BE2C (cell line): ENCODE measurements around the gene RIN3.

ENCODE experiments used
- DNase-seq: peaks from one replicate; pipeline ENCODE4 v3.0.0-alpha.2; 2020
- H3K27me3 ChIP-seq: fragments of 250-450 bp; sonication (Bioruptor Pico); 2 replicates; pipeline ENCODE4 v1.5.1; 2020; ENCODE audit warnings: mild to moderate bottlenecking
- H3K36me3 ChIP-seq: fragments of 250-450 bp; sonication (Bioruptor Pico); 2 replicates; pipeline ENCODE4 v1.5.1; 2020; ENCODE audit warnings: mild to moderate bottlenecking
- H3K4me1 ChIP-seq: fragments of 250-450 bp; sonication (Bioruptor Pico); 2 replicates; pipeline ENCODE4 v1.5.1; 2020
- H3K4me3 ChIP-seq: 2 replicates; pipeline ENCODE4 v1.5.1; 2011; ENCODE audit warnings: low read depth, low read length
- H3K9me3 ChIP-seq: fragments of 250-450 bp; sonication (Bioruptor Pico); 2 replicates; pipeline ENCODE4 v1.5.1; 2020
- CTCF ChIP-seq: IDR thresholded peaks from 2 replicates; pipeline ENCODE4 v1.5.1; 2012; ENCODE audit warnings: mild to moderate bottlenecking, low read depth, low read length

RIN3 gene

GRCh38 chr14:92582706-92583452, 69.3 kb downstream of the RIN3 start:
- Histone ChIP-seq H3K4me3 (no peak overlapping the region), H3K9me3 (no peaks in the 10 kb centered on the region), H3K36me3 (no peaks in the 10 kb centered on the region), H3K27me3 (no peaks in the 10 kb centered on the region), H3K4me1 (no peaks in the 10 kb centered on the region)
- TF ChIP-seq CTCF = no peak
- no peak for DNase-seq

DNA sequence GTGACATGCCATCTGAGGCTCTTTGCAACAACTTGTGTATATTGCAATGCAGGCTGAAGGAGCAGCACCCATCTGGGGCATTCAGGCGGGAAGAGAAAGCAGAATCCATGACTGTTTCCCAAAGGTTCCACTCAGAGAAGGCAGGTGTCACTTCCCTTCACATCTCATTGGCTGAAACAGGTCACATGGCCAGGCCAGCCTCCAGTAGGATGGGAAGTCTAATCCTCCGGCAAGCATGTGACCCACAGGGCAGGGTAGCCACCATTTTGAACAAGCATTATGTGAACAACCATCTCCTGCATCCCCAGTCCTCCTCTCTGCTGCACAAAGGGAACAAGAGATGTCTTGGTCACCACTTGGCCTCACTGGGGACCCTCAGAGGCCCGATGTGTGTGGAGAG, 70.6 kb downstream of the RIN3 start:
- TF ChIP-seq CTCF = no peak
- Histone ChIP-seq H3K36me3 (no peaks in the 10 kb centered on the region), H3K4me1 (no peaks in the 10 kb centered on the region), H3K9me3 (no peaks in the 10 kb centered on the region), H3K4me3 (no peak overlapping the region), H3K27me3 (no peaks in the 10 kb centered on the region)
- no peak for DNase-seq

DNA sequence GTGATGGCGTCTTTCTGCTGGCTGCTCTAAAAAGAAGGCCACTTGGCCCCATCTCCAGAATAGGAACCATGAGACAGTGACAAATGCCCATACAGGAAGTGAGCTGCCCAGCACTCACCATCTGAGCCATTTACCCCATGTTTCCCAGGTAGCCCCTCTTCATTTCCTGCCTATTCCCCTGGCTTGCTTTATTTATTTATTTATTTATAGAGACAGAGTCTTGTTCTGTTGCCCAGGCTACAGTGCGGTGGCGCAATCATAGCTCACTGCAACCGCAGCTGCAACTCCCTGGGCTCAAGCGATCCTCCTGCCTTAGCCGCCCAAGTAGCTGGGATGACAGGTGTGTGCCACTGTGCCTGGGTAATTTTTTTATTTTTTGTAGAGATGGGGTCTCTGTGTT, 71.2 kb downstream of the RIN3 start:
- DNase-seq = no peak
- Histone ChIP-seq H3K36me3 (no peaks in the 10 kb centered on the region), H3K27me3 (no peaks in the 10 kb centered on the region), H3K4me3 (no peak overlapping the region), H3K9me3 (no peaks in the 10 kb centered on the region), H3K4me1 (no peaks in the 10 kb centered on the region)
- TF ChIP-seq CTCF = no peak

DNA sequence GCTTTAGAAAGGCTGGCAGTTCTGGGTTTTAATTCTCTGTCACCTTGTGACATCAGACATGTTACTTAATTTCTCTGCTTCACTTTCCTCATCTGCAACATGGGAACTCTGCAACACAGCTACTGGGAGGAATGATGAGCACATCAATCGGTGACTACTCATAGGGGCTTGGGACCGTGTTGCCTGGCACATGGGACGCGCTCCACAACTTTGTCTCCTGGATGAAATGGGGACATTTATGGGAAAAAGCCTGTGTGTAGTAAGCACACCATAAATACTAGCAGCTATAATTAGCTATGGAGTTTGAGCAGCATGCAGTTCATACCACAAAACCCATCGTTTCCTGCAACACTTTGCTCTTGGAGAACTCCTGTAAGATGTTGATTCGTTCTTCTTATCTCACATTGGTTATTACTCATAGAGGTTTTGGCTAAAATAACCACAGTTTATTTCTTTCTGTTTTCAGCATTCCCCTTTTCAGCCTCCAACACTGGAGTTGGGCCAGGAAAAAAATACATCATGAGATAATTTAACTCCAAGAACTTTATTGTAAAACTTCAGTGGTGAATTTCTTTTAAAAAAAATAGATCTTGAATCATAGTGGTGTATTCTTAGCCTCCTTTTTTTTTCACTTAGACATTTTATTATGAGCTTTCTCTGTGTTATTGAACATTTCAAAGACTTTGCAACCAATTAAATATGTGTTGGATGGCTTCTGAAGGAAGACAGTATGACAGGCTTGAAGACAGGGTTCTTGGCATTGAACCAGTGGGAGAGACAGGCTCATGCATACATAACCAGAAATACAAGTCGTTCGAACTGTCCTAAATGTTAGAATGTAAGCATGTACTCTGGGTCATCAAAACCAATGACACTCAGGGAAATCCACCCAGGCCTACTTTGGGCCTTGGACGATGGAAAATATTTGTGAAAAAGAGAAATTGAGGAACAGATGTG, 72.7 kb downstream of the RIN3 start:
- no peak for TF ChIP-seq CTCF
- Histone ChIP-seq H3K9me3 (no peaks in the 10 kb centered on the region), H3K4me1 (no peaks in the 10 kb centered on the region), H3K36me3 (no peaks in the 10 kb centered on the region), H3K27me3 (no peaks in the 10 kb centered on the region), H3K4me3 (no peak overlapping the region)
- no peak for DNase-seq

GRCh38 chr14:92586963-92587699, 73.5 kb downstream of the RIN3 start:
- Histone ChIP-seq H3K4me1 (no peaks in the 10 kb centered on the region), H3K4me3 (no peak overlapping the region)
- no peak for TF ChIP-seq CTCF

More at GRCh38 chr14:92586963-92587699, 73.5 kb downstream of the RIN3 start:
- Histone ChIP-seq H3K36me3 (no peaks in the 10 kb centered on the region), H3K9me3 (no peaks in the 10 kb centered on the region), H3K27me3 (no peaks in the 10 kb centered on the region)
- no peak for DNase-seq
